NCI-H2081 treated with DMSO at 0.1 percent for 48 hours (cell line): Measurements from ENCODE around the gene PPM1K.

Experiments used
- DNase-seq: peaks from one replicate; lab custom pipeline; 2025; lab: John Stamatoyannopoulos, UW

Gene PPM1K

GRCh38 chr4:88217169-88217568 lies 67.2 kb downstream of the PPM1K start:
- no peak for DNase-seq

GRCh38 chr4:88216395-88216794 lies 68.0 kb downstream of the PPM1K start:
- no peak for DNase-seq

- no peak for DNase-seq
These were observed 69.0 kb downstream of the PPM1K start for GRCh38 chr4:88215351-88215750.

- no peak for DNase-seq
These were observed 72.2 kb downstream of the PPM1K start for GRCh38 chr4:88212253-88212561.

GRCh38 chr4:88211473-88212252 lies 72.7 kb downstream of the PPM1K start:
- DNase-seq: no peak

- DNase-seq: no peak
These were observed 76.2 kb downstream of the PPM1K start for GRCh38 chr4:88208156-88208555.
